Muscle layer of duodenum (tissue), 2 donors: ENCODE measurements around the gene NOL7.

ENCODE experiments used
- H3K27ac ChIP-seq: one replicate; pipeline ENCODE4 v1.7.0; 2013; ENCODE audit warnings: mild to moderate bottlenecking, low read length
- H3K27me3 ChIP-seq: one replicate; pipeline ENCODE4 v1.7.0; 2013; ENCODE audit warnings: low read depth, mild to moderate bottlenecking, control low read depth, low read length
- H3K36me3 ChIP-seq, 2 donors: one replicate each; pipeline ENCODE4 v1.7.0; 2013; ENCODE audit warnings: low read length in 2 of 2, control low read depth in 1 of 2, mild to moderate bottlenecking in 1 of 2; ENCODE audit not compliant: insufficient read depth in 2 of 2, control insufficient read depth in 1 of 2
- H3K4me1 ChIP-seq, 2 donors: one replicate each; pipeline ENCODE4 v1.7.0; 2013; ENCODE audit warnings: low read length in 2 of 2, mild to moderate bottlenecking in 2 of 2, control low read depth in 1 of 2, moderate library complexity in 1 of 2; ENCODE audit not compliant: insufficient read depth in 2 of 2, control insufficient read depth in 1 of 2
- H3K4me3 ChIP-seq, 2 donors: one replicate each; pipeline ENCODE4 v1.7.0; 2013; ENCODE audit warnings: low read length in 2 of 2, low read depth in 1 of 2, mild to moderate bottlenecking in 1 of 2
- H3K9me3 ChIP-seq, 2 donors: one replicate each; pipeline ENCODE4 v1.7.0; 2013; ENCODE audit warnings: low read length in 2 of 2, control low read depth in 1 of 2, mild to moderate bottlenecking in 1 of 2; ENCODE audit not compliant: control insufficient read depth in 1 of 2
- donor health status: healthy.

The NOL7 gene

DNA sequence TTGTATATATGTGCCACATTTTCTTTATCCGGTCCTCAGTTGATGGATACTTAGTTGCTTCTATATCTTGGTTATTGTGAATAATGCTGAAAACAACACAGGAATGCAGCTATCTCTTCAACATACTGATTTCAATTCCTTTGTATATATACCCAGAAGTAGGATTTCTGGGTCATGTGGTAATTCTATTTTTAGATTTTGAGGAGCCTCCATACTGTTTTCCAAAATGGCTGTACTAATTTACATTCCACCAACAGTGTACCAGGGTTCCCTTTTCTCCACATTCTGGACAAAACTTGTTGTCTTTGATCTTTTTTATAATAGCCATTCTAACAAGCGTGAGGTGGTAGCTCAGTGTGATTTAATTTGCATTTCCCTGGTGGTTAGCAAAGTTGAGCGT is 39.1 kb upstream of the NOL7 start:
- Histone ChIP-seq H3K27me3 (no peaks in the 10 kb centered on the region), H3K4me3 (no peak overlapping the region), H3K36me3 (peaks cover 0 to 8% of the 10 kb centered on the region in 2 donors), H3K27ac (no peak overlapping the region), H3K9me3 (no peaks in the 10 kb centered on the region), H3K4me1 (peaks cover 3 to 6% of the 10 kb centered on the region in 2 donors)

DNA sequence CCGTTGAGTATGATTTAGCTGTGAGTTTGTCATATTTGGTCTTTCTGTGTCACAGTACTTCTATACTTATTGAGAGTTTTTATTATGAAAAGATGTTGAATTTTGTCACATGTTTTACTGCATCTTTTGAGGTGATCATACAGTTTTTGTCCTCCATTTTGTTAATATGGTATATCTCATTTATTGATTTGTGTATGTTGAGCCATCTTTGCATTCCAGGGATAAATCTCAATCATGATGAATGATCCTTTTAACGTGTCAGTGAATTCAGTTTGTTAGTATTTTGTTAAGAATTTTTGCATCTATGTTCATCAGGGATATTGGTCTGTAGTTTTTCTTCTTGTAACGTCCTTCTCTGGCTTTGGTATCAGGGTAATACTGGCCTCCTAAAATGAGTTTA is 37.2 kb upstream of the NOL7 start:
- Histone ChIP-seq H3K9me3 (no peaks in the 10 kb centered on the region), H3K36me3 (peaks cover 11 to 12% of the 10 kb centered on the region in 2 donors), H3K27me3 (no peaks in the 10 kb centered on the region), H3K4me1 (peaks cover 3 to 6% of the 10 kb centered on the region in 2 donors), H3K4me3 (no peak overlapping the region), H3K27ac (no peak overlapping the region)

DNA sequence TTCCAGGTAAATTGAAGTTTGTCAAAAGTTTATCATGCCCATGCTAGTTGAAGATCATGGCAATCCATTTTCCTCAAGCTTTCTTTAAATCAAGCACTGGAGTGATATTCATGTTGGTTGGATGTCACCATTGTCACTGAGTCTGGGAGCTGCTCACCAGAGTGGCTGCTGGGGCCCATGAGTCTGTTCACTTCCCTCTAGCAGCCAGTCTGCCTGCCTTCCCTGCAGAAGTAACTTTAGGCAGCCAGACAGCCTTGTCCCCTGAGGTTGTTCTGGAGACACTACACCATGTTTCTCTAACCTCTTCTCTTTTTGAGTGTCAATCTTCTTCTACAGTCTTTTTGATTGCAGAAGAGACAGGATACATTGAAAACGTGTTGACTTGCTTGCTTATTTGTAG is 35.2 kb upstream of the NOL7 start:
- Histone ChIP-seq H3K27ac (no peak overlapping the region), H3K27me3 (no peaks in the 10 kb centered on the region)

DNA sequence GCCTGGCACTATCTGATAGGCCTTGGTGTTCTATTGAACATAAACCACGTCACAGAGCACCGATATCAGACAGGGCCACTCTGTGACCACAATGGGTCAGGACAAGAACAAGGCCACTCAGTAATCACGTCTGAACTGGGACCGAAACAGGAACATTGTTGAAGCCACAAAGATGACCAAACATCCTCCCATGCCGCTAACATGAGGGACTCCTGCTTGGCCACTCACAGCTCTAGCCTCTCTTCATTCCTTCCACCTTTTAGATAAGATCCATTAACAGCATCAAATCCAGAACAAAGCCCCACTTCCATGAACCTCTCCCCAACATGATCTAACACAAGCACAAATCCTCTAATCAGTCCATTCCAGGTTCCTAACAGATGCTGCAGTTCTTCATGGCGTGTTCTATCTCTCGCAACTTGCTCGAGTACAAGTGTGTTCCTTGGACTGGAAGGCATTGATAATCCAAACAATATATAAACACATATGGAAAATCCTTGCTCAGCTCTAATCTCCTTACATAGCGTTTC is 33.4 kb upstream of the NOL7 start:
- Histone ChIP-seq H3K36me3 (peaks cover 15 to 21% of the 10 kb centered on the region in 2 donors), H3K4me3 (no peak overlapping the region), H3K27me3 (no peaks in the 10 kb centered on the region), H3K27ac (no peak overlapping the region), H3K9me3 (no peaks in the 10 kb centered on the region), H3K4me1 (no peaks in the 10 kb centered on the region)

More for the DNA sequence above, 35.2 kb upstream of the NOL7 start:
- Histone ChIP-seq H3K36me3 (peaks cover 15 to 21% of the 10 kb centered on the region in 2 donors), H3K4me1 (no peaks in the 10 kb centered on the region), H3K4me3 (no peak overlapping the region), H3K9me3 (no peaks in the 10 kb centered on the region)

DNA sequence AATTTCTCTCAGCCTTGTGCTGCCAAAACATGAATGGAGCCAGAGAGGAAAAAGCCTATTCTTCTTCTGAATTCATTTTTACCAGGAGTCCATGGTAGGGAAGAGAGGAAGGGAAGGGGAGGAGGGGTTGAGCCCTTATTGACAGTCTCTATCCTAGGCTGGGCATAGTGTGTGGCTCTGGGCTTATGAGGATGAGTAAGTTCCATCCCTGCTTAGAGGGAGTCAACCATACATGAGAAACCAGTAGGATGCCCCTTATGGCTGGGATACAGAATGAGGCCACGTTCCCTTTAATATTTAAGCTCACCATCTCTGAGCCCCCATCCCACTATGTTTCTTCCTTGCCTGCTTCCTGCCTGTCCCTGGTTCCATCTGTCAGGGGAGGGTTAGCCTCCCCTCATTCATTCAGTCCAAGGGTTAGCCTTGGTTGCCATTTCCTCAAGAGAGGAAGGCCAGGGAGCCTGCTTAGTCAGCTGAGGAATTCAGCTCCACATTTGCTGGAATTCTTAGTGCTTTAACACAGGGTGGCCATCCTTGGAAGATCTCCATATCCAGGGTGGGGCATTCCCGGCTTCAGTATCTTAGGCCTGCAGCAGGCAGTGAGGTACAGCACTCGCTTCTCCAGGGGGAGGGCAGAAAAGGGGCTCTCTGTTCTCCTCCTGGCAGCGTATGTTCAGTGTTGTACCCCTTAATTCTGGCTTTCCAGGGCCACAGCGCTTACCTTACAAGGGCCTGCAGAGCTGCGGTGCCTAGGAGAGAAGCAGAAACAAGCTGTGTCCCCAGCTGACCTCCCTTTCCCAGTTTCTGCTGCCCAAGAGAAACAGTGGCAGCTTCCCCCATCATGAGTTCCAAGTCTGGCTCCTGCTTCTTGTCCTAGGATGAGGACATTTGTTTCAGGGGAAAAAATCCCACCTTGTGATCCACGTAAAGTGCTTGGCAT is 28.3 kb upstream of the NOL7 start:
- Histone ChIP-seq H3K36me3 (peaks cover 3 to 37% of the 10 kb centered on the region in 2 donors), H3K9me3 (no peaks in the 10 kb centered on the region)

DNA sequence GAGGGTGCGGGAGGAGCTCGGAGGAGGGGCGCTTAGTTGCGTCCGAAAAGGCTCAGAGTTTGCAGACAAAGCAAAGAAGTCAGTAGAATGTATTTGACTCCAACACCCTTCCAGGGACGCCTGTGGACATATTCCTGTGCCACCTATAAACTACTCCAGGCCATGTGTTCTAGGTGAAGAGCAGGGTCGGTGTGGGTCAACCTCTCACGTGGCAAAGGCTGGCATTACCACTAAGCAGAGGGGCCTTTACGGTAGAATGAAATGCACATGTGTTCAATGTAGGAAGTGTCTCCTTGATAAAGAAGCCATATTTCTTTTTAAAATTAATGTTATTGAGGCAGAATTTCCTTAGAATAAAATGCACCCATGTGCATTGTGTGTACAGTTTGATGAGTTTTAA is 25.3 kb upstream of the NOL7 start:
- no peaks in the 10 kb centered on the region for H3K27me3 ChIP-seq
- H3K4me3 ChIP-seq: no peak overlapping the region
- no peak overlapping the region for H3K27ac ChIP-seq
- peaks cover 8 to 47% of the 10 kb centered on the region in 2 donors for H3K36me3 ChIP-seq
- H3K9me3 ChIP-seq: no peaks in the 10 kb centered on the region
- H3K4me1 ChIP-seq: no peaks in the 10 kb centered on the region

More for the DNA sequence above, 28.3 kb upstream of the NOL7 start:
- Histone ChIP-seq H3K27me3 (no peaks in the 10 kb centered on the region), H3K4me3 (no peak overlapping the region), H3K4me1 (no peaks in the 10 kb centered on the region), H3K27ac (no peak overlapping the region)

DNA sequence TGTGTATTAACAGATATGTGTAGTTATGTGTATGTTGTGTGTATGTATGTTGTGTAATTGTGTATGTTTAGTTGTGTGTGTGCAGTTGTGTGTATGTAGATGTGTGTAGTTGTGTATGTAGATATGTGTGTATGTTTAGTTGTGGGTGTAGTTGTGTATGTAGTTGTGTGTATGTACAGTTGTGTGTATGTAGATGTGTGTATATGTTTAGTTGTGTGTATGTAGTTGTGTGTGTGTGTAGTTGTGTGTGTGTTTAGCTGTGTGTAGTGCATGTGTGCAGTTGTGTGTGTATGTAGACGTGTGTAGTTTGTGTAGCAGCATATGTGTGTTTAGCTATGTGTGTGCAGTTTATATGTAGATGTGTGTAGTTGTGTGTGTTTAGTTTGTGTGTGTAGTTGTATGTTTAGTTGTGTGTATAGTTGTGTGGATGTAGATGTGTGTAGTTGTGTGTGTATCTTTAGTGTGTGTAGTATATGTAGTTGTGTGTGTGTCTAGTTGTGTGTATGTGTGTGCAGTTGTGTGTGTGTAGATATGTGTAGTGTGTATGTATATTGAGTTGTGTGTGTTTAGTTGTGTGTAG is 24.5 kb upstream of the NOL7 start:
- Histone ChIP-seq H3K4me1 (no peaks in the 10 kb centered on the region), H3K4me3 (no peak overlapping the region), H3K36me3 (peaks cover 8 to 54% of the 10 kb centered on the region in 2 donors), H3K27me3 (no peaks in the 10 kb centered on the region), H3K27ac (no peak overlapping the region), H3K9me3 (no peaks in the 10 kb centered on the region)

DNA sequence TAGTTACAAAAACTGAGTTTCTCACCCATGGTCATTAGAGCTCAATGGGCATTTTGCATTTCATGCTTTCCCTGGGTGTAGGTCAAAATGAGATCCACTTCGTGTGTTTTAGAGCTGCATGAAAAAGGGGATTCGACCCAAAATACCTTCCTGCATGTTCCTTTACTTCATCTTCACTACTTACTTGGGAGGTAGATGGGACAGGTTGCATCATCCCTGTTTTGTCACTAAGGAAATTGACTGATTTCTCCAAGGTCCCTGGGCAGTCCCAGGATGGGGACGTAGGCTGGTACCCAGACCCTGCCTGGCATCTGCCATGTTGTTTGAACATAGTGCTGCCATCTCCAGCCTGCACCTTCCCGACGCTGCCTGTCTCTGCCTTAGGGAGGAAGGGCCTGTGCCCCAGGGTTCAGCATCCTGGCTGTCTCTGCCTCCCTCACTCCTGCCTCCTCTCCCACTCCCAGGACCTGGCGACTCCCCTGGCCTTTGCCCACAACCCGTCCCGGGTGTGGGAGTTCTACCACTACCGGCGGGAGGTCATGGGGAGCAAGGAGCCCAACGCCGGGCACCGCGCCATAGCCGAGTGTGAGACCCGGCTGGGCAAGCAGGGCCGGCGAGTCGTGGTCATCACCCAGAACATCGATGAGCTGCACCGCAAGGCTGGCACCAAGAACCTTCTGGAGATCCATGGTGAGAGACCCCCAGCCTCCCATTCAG is 23.8 kb upstream of the NOL7 start:
- Histone ChIP-seq H3K9me3 (no peaks in the 10 kb centered on the region), H3K4me3 (no peak overlapping the region), H3K27me3 (no peaks in the 10 kb centered on the region), H3K27ac (no peak overlapping the region), H3K36me3 (peaks cover 8 to 60% of the 10 kb centered on the region in 2 donors), H3K4me1 (no peaks in the 10 kb centered on the region)

DNA sequence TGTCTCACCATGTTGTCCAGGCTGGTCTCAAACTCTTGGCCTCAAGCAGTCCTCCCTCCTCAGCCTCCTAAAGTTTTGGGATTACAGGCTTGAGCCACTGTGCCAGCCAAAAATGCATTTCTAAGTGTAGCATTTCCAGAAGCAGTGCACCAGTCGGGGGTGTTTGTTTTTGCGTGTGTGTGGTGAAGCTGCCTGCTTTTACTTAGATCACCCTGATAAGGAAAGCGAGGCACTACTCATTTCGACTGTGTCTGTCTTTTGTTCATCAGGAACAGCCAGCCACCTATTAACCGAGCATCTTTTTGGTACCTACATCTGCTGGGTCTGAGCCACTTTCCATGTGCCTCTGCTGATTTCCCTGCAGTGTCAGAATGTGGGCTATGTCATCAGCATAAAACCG is 22.0 kb upstream of the NOL7 start:
- H3K4me3 ChIP-seq: no peak overlapping the region
- peaks cover 8 to 63% of the 10 kb centered on the region in 2 donors for H3K36me3 ChIP-seq
- no peak overlapping the region for H3K27ac ChIP-seq
- H3K27me3 ChIP-seq: no peaks in the 10 kb centered on the region
- no peaks in the 10 kb centered on the region for H3K9me3 ChIP-seq
- H3K4me1 ChIP-seq: no peaks in the 10 kb centered on the region

DNA sequence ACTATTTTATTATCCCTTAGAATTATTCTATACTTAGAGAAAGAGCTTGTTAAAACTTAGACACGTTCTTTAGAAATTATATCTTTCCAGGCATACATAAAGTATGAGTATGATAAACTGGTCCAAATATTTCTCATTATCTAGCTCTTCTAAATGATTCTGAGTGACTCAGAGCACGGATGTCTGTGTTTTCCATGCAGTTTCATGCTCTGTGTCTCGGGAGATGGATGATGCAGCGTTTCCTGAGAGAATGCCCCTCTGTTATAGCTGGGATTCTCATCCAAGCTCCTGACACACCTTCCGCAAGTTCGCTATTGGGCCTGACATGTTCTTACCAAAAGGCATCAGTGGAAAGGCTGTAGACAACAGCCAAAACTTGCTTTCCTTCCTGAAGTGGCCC is 21.4 kb upstream of the NOL7 start:
- Histone ChIP-seq H3K4me3 (no peak overlapping the region), H3K27ac (no peak overlapping the region), H3K9me3 (no peaks in the 10 kb centered on the region), H3K27me3 (no peaks in the 10 kb centered on the region), H3K36me3 (peaks cover 8 to 63% of the 10 kb centered on the region in 2 donors), H3K4me1 (no peaks in the 10 kb centered on the region)

DNA sequence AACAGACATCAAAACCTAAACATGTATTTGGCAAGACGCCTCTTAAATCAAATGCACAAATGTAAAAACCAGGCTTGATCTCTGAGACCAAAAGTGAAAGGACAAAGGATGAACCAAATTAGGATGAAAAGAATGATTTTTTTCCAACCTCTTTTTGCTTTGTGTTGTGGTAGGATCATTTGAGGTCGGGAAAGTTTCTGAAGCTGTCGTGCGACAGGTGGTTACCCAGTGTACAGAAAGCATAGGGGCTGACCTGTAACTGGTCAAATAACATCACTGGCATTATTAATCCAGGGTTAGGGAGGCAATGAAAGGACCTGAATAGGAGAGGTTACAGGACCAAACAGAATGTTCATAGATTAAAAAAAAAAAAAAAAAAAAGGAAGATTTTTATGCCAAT is 18.1 kb upstream of the NOL7 start:
- peaks cover 18 to 70% of the 10 kb centered on the region in 2 donors for H3K36me3 ChIP-seq

More for the DNA sequence above, 18.1 kb upstream of the NOL7 start:
- no peaks in the 10 kb centered on the region for H3K27me3 ChIP-seq
- H3K27ac ChIP-seq: no peak overlapping the region
- H3K9me3 ChIP-seq: no peaks in the 10 kb centered on the region
- no peak overlapping the region for H3K4me3 ChIP-seq
- no peaks in the 10 kb centered on the region for H3K4me1 ChIP-seq
